Left lung (tissue), 10 donors: ENCODE data around the gene TMEM114. TPM values are rescaled to one million over a fixed set of nuclear protein-coding genes. Genes with fewer than 3 reads are reported as not detected.

Experiments
- ATAC-seq: fragments of 200-7000 bp; cut with Tn5 transposase; one replicate; pipeline ENCODE4 v1.9.1; 2020; ENCODE audit warnings: moderate library complexity
- DNase-seq, 4 donors: peaks; one replicate each; pipeline ENCODE4 v3.0.0-alpha.2; 2013 to 2020
- H3K27ac ChIP-seq, 2 donors: fragments of 200-600 bp; sonication (generic) in 1 of 2; one replicate each; pipeline versions ENCODE4 v1.5.0 to v1.8.0; 2020 to 2021
- H3K27me3 ChIP-seq, 2 donors: fragments of 200-600 bp; sonication (generic) in 1 of 2; one replicate each; pipeline versions ENCODE4 v1.5.0 to v1.8.0; 2020 to 2021
- H3K36me3 ChIP-seq, 2 donors: fragments of 200-600 bp; sonication (generic) in 1 of 2; one replicate each; pipeline versions ENCODE4 v1.5.0 to v1.8.0; 2020 to 2021
- H3K4me1 ChIP-seq, 2 donors: fragments of 200-600 bp; one replicate each; pipeline ENCODE4 v1.8.0; 2021
- H3K4me3 ChIP-seq, 2 donors: fragments of 200-600 bp; sonication (generic) in 1 of 2; one replicate each; pipeline versions ENCODE4 v1.5.0 to v1.8.0; 2020 to 2021; ENCODE audit warnings: mild to moderate bottlenecking in 1 of 2
- H3K9me3 ChIP-seq, 2 donors: fragments of 200-600 bp; sonication (generic) in 1 of 2; one replicate each; pipeline versions ENCODE4 v1.5.0 to v1.8.0; 2020 to 2021
- intact Hi-C, 2 donors: fragments of 100-400 bp; cut with DNase I; formaldehyde crosslinking; loops; one replicate each; pipeline versions ENCODE4 v1.11.2 to v1.14.2; 2022
- polyA plus RNA-seq, 6 donors: library from polyadenylated mRNA; unstranded; fragments of 120-200 nt; gene quantifications; one replicate each; pipeline ENCODE4 v1.2.1, GENCODE V29; 2013; ENCODE audit not compliant: insufficient read length in 6 of 6
- total RNA-seq, 2 donors: library from RNA; stranded (reverse); fragmentation: NEBNext Ultra II Directional; extraction: Animal tissue kit (Norgen Biotek cat#: 25700); gene quantifications; one replicate each; pipeline ENCODE4 v1.2.1, GENCODE V29; 2021
- TF ChIP-seq, protein P1 (sequence below), 2 donors: fragments of 200-600 bp; sonication (generic) in 1 of 2; IDR thresholded peaks; one replicate each; pipeline versions ENCODE4 v1.5.0 to v1.8.0; 2021; ENCODE audit warnings: antibody characterized with exemption in 2 of 2
- donor health status: DM: no; HTN: yes; CAD: no.
- donor health status: DM: no; HTN: no; CAD: no.

Gene TMEM114
- total and polyA plus RNA-seq, 8 donors: not detected

DNA sequence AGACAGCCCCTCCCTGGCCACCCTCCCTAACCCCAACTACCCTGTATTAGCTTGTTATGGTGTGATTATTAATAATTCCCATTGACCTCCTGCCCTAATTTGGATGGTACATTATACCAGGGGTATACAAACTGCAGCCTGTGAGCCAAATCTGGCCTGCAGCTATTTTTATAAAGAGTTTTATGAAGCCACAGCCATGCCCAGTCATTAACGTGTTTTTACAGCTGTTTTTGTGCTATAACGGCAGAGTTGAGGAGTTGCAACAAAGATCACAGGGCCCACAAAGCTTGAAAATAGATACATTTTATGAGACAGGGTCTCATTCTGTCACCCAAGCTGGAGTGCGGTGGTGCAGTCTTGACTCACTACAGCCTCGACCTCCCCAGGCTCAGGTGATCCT lies 37.1 kb upstream of the TMEM114 start:
- DNase-seq (no peak), ATAC-seq (no peak)
- H3K4me3 ChIP-seq: no peak overlapping the region
- H3K27me3 ChIP-seq: no peaks in the 10 kb centered on the region
- intact Hi-C loops: no loop called here
- no peak overlapping the region for H3K27ac ChIP-seq
- peaks cover 3 to 34% of the 10 kb centered on the region in 2 donors for H3K4me1 ChIP-seq
- H3K36me3 ChIP-seq: peaks cover 0 to 76% of the 10 kb centered on the region in 2 donors
- no peaks in the 10 kb centered on the region for H3K9me3 ChIP-seq
- TF ChIP-seq, protein P1, sequence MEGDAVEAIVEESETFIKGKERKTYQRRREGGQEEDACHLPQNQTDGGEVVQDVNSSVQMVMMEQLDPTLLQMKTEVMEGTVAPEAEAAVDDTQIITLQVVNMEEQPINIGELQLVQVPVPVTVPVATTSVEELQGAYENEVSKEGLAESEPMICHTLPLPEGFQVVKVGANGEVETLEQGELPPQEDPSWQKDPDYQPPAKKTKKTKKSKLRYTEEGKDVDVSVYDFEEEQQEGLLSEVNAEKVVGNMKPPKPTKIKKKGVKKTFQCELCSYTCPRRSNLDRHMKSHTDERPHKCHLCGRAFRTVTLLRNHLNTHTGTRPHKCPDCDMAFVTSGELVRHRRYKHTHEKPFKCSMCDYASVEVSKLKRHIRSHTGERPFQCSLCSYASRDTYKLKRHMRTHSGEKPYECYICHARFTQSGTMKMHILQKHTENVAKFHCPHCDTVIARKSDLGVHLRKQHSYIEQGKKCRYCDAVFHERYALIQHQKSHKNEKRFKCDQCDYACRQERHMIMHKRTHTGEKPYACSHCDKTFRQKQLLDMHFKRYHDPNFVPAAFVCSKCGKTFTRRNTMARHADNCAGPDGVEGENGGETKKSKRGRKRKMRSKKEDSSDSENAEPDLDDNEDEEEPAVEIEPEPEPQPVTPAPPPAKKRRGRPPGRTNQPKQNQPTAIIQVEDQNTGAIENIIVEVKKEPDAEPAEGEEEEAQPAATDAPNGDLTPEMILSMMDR (IDR thresholded peaks at IDR 0.05): no peak

DNA sequence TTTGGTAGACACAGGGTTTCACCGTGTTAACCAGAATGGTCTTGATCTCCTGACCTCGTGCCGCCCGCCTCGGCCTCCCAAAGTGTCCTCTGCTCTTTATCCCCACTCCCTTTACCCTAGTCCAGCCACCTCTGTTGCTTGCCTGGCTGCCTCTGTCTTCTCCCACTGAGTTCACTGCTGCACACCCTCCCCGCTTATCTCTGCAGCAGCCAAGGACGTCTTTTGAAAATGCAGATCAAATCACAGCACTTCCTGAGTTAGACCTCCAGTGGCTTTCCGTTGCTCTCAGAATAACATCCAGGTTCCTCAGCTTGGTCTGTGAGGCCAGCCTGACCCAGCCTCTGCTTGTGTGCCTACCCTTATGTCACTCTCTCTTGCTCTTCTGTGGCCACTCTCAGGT lies 36.6 kb upstream of the TMEM114 start:
- DNase-seq (no peak), ATAC-seq (no peak)
- intact Hi-C loops: no loop called here
- no peaks in the 10 kb centered on the region for H3K27me3 ChIP-seq
- TF ChIP-seq, protein P1 (IDR thresholded peaks at IDR 0.05): no peak
- H3K9me3 ChIP-seq: no peaks in the 10 kb centered on the region
- H3K4me3 ChIP-seq: no peak overlapping the region
- H3K27ac ChIP-seq: no peak overlapping the region
- H3K36me3 ChIP-seq: peaks cover 0 to 71% of the 10 kb centered on the region in 2 donors
- H3K4me1 ChIP-seq: peaks cover 7 to 34% of the 10 kb centered on the region in 2 donors

DNA sequence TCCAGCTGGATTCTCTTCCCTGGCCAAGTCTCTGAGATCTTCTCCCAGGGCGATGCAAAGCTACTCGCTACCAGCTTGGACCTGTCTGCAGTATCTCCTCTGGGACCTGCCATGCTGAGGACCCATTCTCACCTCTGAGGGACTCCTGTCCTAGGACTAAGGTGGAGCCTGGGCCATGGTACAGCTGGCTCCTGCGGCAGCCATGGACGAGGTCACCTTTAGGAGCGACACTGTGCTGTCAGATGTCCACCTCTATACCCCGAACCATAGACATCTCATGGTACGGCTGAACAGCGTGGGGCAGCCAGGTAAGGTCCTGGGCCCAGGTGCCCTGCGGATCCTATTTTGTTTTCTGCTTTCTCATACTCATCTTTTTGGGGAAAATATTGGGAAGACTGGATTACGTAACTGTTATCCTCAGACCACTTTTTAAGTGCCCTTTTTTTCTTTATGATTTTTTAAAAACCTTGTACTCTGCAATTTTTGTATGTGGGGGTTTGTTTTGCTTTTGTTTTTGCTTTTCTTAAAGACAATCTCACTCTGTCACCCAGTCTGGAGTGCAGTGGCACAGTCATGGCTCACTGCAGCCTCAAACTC lies 35.3 kb upstream of the TMEM114 start:
- Histone ChIP-seq H3K9me3 (no peaks in the 10 kb centered on the region), H3K4me1 (peaks cover 7 to 26% of the 10 kb centered on the region in 2 donors), H3K27ac (no peak overlapping the region), H3K27me3 (no peaks in the 10 kb centered on the region), H3K36me3 (peaks cover 0 to 59% of the 10 kb centered on the region in 2 donors), H3K4me3 (no peak overlapping the region)
- no peak for ATAC-seq
- no peak for DNase-seq
- intact Hi-C loops: no loop called here
- TF ChIP-seq, protein P1 (IDR thresholded peaks at IDR 0.05): no peak

DNA sequence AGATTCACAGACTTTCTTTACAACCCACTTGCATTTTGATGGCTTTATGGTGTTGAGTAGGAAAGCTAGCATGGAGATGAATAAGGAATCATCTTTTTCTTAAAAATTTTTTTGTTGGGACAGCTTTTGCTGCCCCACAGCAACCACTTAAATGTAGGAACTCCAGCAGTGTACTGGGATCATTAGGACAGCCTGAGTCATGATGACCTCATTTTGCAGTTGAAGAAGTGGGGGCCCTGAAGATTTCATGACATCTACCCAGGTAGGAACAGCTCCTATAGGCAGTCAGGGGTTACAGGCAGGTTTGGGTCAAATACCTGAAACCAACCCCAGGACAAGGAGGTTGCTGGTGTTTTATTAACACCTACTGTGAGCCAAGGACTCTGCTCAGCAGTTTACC lies 33.3 kb upstream of the TMEM114 start:
- TF ChIP-seq, protein P1 (IDR thresholded peaks at IDR 0.05): no peak
- Histone ChIP-seq H3K36me3 (peaks cover 0 to 39% of the 10 kb centered on the region in 2 donors), H3K27ac (no peak overlapping the region), H3K4me3 (no peak overlapping the region), H3K4me1 (peaks cover 7 to 24% of the 10 kb centered on the region in 2 donors), H3K9me3 (no peaks in the 10 kb centered on the region), H3K27me3 (peaks cover 0 to 6% of the 10 kb centered on the region in 2 donors)
- intact Hi-C loops: no loop called here
- ATAC-seq (no peak), DNase-seq (no peak)

DNA sequence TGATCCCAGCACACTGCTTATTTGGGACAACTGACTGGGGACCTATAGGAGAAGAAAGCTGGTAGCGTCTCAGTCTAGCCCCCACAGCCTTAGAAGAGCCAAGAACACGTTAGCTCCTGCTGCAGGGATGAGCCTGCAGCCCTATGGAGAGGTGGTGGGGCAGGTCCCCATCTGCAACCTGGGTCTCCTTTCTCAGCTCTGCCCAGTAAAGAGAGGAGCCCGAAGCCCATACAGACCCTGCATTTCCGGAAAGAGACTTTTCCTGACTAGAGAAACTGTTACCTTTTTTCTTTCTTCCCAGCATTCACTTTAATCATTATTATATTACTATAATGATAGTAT lies 32.0 kb upstream of the TMEM114 start:
- Histone ChIP-seq H3K36me3 (peaks cover 0 to 26% of the 10 kb centered on the region in 2 donors), H3K27ac (no peak overlapping the region), H3K9me3 (no peaks in the 10 kb centered on the region), H3K27me3 (peaks cover 0 to 12% of the 10 kb centered on the region in 2 donors), H3K4me1 (peaks cover 7 to 24% of the 10 kb centered on the region in 2 donors), H3K4me3 (peak overlapping the region; percentile 89 to 91)
- TF ChIP-seq, protein P1 (IDR thresholded peaks at IDR 0.05): no peak
- intact Hi-C loops: no loop called here
- ATAC-seq: peak; percentile 17
- no peak for DNase-seq
